Measurements from ENCODE around the gene COX6B1.

The COX6B1 gene

GRCh38 chr19:35665157-35665556, 17.0 kb downstream of the COX6B1 start:
- no peak for DNase-seq (ENCODE audit: low read depth, low spot score)
- H3K27me3 ChIP-seq (ENCODE audit: control insufficient read depth, insufficient read depth, low read length): no peaks in the 10 kb centered on the region
- no peaks in the 10 kb centered on the region for H3K9me3 ChIP-seq (ENCODE audit: control insufficient read depth, insufficient read depth, low read length)
- H3K27ac ChIP-seq (ENCODE audit: low read length): no peak overlapping the region
- no peaks in the 10 kb centered on the region for H3K4me1 ChIP-seq (ENCODE audit: control insufficient read depth, insufficient read depth, low read length)
- no peak overlapping the region for H3K4me3 ChIP-seq (ENCODE audit: low read length)
- no CpG with 5 or more reads among the region's 24 CpGs for WGBS (ENCODE audit: insufficient coverage, insufficient read length)
- no peaks in the 10 kb centered on the region for H3K36me3 ChIP-seq (ENCODE audit: control insufficient read depth, insufficient read depth, low read length)

DNA sequence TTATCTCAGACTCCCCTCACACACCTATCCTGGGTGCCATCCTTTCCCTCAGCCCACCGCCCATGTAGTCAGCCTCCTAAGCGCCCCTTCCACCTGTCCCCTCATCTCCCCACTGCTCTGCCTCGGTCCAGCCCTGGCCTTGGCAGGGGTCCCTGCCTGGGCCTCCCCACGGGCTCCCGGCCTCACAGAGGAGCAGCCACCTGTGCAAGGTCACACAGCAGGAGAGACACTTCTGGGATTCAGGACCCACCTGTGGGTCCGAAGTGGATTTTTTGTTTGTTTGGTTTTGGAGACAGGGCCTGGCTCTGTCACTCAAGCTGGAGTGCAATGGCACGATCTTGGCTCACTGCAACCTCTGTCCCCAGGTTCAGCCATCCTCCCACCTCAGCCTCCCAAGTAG, 17.5 kb downstream of the COX6B1 start:
- Histone ChIP-seq H3K36me3 (ENCODE audit: control insufficient read depth, insufficient read depth, low read length) (no peaks in the 10 kb centered on the region), H3K4me3 (ENCODE audit: low read length) (no peak overlapping the region), H3K9me3 (ENCODE audit: control insufficient read depth, insufficient read depth, low read length) (no peaks in the 10 kb centered on the region), H3K27ac (ENCODE audit: low read length) (no peak overlapping the region), H3K4me1 (ENCODE audit: control insufficient read depth, insufficient read depth, low read length) (no peaks in the 10 kb centered on the region), H3K27me3 (ENCODE audit: control insufficient read depth, insufficient read depth, low read length) (no peaks in the 10 kb centered on the region)
- WGBS (ENCODE audit: insufficient coverage, insufficient read length): no CpG with 5 or more reads among the region's 7 CpGs
- no peak for DNase-seq (ENCODE audit: low read depth, low spot score)

GRCh38 chr19:35666251-35666913, 18.3 kb downstream of the COX6B1 start, which contains the start of gene UPK1A:
Gene UPK1A, plus strand, starts transcription at chr19:35666517. Its CDS starts 296 bp downstream, at chr19:35666813.
- no CpG with 5 or more reads among the region's 16 CpGs for WGBS (ENCODE audit: insufficient coverage, insufficient read length)
- Histone ChIP-seq H3K9me3 (ENCODE audit: control insufficient read depth, insufficient read depth, low read length) (no peaks in the 10 kb centered on the region), H3K27ac (ENCODE audit: low read length) (no peak within 1 kb of the TSS), H3K27me3 (ENCODE audit: control insufficient read depth, insufficient read depth, low read length) (no peaks in the 10 kb centered on the region), H3K4me3 (ENCODE audit: low read length) (no peak within 1 kb of the TSS), H3K4me1 (ENCODE audit: control insufficient read depth, insufficient read depth, low read length) (no peaks in the 10 kb centered on the region), H3K36me3 (ENCODE audit: control insufficient read depth, insufficient read depth, low read length) (no peaks in the 10 kb centered on the region)
- no peak for DNase-seq (ENCODE audit: low read depth, low spot score)

DNA sequence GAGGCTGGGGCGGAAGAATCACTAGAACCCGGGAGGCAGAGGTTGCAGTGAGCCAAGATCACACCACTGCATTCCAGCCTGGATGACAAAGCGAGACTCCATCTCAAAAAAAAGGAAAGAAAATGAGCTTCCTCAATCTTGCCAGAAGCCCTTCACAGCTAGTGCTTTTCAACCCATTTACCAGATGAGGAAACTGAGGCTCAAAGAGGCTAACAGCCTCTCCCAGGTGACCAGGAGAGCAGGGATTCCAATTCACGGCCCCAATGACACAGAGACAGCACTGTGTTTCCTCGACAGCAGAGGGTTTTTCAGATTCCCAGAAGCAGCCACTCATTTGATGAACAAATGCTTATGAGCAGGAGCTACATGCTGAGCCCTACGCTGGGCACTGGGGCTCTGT, 21.4 kb downstream of the COX6B1 start:
- no peak overlapping the region for H3K27ac ChIP-seq (ENCODE audit: low read length)
- no peaks in the 10 kb centered on the region for H3K27me3 ChIP-seq (ENCODE audit: control insufficient read depth, insufficient read depth, low read length)
- DNase-seq (ENCODE audit: low read depth, low spot score): no peak
- H3K4me1 ChIP-seq (ENCODE audit: control insufficient read depth, insufficient read depth, low read length): no peaks in the 10 kb centered on the region
- H3K36me3 ChIP-seq (ENCODE audit: control insufficient read depth, insufficient read depth, low read length): no peaks in the 10 kb centered on the region
- WGBS (ENCODE audit: insufficient coverage, insufficient read length): no CpG with 5 or more reads among the region's 6 CpGs
- H3K9me3 ChIP-seq (ENCODE audit: control insufficient read depth, insufficient read depth, low read length): no peaks in the 10 kb centered on the region
- no peak overlapping the region for H3K4me3 ChIP-seq (ENCODE audit: low read length)

- WGBS (ENCODE audit: insufficient coverage, insufficient read length): no CpG with 5 or more reads among the region's 4 CpGs
- DNase-seq (ENCODE audit: low read depth, low spot score): no peak
- Histone ChIP-seq H3K9me3 (ENCODE audit: control insufficient read depth, insufficient read depth, low read length) (no peaks in the 10 kb centered on the region), H3K27ac (ENCODE audit: low read length) (no peak overlapping the region), H3K4me1 (ENCODE audit: control insufficient read depth, insufficient read depth, low read length) (no peaks in the 10 kb centered on the region), H3K4me3 (ENCODE audit: low read length) (no peak overlapping the region), H3K27me3 (ENCODE audit: control insufficient read depth, insufficient read depth, low read length) (no peaks in the 10 kb centered on the region), H3K36me3 (ENCODE audit: control insufficient read depth, insufficient read depth, low read length) (no peaks in the 10 kb centered on the region)
Measured at GRCh38 chr19:35669974-35670373, 21.9 kb downstream of the COX6B1 start.

DNA sequence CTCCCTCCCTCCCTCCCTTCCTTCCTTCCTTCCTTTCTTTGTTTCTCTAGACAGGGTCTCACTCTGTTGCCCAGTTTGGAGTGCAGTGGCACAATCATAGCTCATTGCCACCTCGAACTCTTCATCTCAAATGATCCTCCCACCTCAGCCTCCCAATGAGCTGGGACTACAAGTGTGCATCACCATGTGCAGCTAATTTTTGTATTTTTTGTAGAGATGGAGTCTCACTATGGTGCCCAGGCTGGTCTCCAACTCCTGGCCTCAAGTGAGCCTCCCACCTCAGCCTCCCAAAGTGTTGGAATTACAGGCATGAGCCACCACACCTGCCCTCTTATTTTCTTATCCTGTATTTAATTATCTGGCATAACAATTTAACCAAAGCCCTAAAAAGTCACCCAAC, 22.6 kb downstream of the COX6B1 start:
- WGBS (ENCODE audit: insufficient coverage, insufficient read length): no CpG with 5 or more reads among the region's 1 CpG
- H3K36me3 ChIP-seq (ENCODE audit: control insufficient read depth, insufficient read depth, low read length): no peaks in the 10 kb centered on the region
- DNase-seq (ENCODE audit: low read depth, low spot score): no peak
- no peaks in the 10 kb centered on the region for H3K27me3 ChIP-seq (ENCODE audit: control insufficient read depth, insufficient read depth, low read length)
- H3K27ac ChIP-seq (ENCODE audit: low read length): no peak overlapping the region
- no peaks in the 10 kb centered on the region for H3K4me1 ChIP-seq (ENCODE audit: control insufficient read depth, insufficient read depth, low read length)
- no peak overlapping the region for H3K4me3 ChIP-seq (ENCODE audit: low read length)
- H3K9me3 ChIP-seq (ENCODE audit: control insufficient read depth, insufficient read depth, low read length): no peaks in the 10 kb centered on the region

DNA sequence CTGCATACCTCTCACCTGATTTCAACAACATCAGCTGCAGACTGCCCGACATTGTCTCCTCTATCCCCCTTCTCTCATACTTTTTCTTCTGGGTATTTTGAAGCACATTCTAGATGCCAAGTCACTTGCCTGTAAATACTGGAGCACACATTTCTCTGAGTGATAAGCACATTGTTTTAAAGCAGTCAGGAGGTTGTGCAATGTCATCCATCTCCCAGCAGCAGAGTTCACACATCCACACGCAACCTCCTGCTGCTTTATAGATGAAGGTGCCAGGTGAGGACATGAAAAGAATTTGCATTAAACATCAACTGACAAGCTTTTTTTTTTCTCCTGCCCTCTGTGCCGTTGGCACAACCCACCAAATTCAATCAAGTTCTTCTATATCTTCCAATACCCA, 23.7 kb downstream of the COX6B1 start:
- WGBS (ENCODE audit: insufficient coverage, insufficient read length): no CpG with 5 or more reads among the region's 3 CpGs
- Histone ChIP-seq H3K27ac (ENCODE audit: low read length) (no peak overlapping the region), H3K4me3 (ENCODE audit: low read length) (no peak overlapping the region), H3K36me3 (ENCODE audit: control insufficient read depth, insufficient read depth, low read length) (no peaks in the 10 kb centered on the region), H3K27me3 (ENCODE audit: control insufficient read depth, insufficient read depth, low read length) (no peaks in the 10 kb centered on the region), H3K9me3 (ENCODE audit: control insufficient read depth, insufficient read depth, low read length) (no peaks in the 10 kb centered on the region), H3K4me1 (ENCODE audit: control insufficient read depth, insufficient read depth, low read length) (no peaks in the 10 kb centered on the region)
- no peak for DNase-seq (ENCODE audit: low read depth, low spot score)

GRCh38 chr19:35673121-35673804, 25.1 kb downstream of the COX6B1 start:
- peak; percentile 37 for DNase-seq (ENCODE audit: low read depth, low spot score)
- H3K27ac ChIP-seq (ENCODE audit: low read length): no peak overlapping the region
- no CpG with 5 or more reads among the region's 39 CpGs for WGBS (ENCODE audit: insufficient coverage, insufficient read length)

GRCh38 chr19:35675589-35676140, 27.5 kb downstream of the COX6B1 start:
- Histone ChIP-seq H3K9me3 (ENCODE audit: control insufficient read depth, insufficient read depth, low read length) (no peaks in the 10 kb centered on the region), H3K36me3 (ENCODE audit: control insufficient read depth, insufficient read depth, low read length) (no peaks in the 10 kb centered on the region), H3K4me1 (ENCODE audit: control insufficient read depth, insufficient read depth, low read length) (no peaks in the 10 kb centered on the region), H3K27ac (ENCODE audit: low read length) (no peak overlapping the region), H3K27me3 (ENCODE audit: control insufficient read depth, insufficient read depth, low read length) (no peaks in the 10 kb centered on the region), H3K4me3 (ENCODE audit: low read length) (no peak overlapping the region)
- DNase-seq (ENCODE audit: low read depth, low spot score): no peak
- WGBS (ENCODE audit: insufficient coverage, insufficient read length): no CpG with 5 or more reads among the region's 15 CpGs

More at GRCh38 chr19:35673121-35673804, 25.1 kb downstream of the COX6B1 start:
- no peaks in the 10 kb centered on the region for H3K9me3 ChIP-seq (ENCODE audit: control insufficient read depth, insufficient read depth, low read length)
- no peaks in the 10 kb centered on the region for H3K27me3 ChIP-seq (ENCODE audit: control insufficient read depth, insufficient read depth, low read length)
- H3K36me3 ChIP-seq (ENCODE audit: control insufficient read depth, insufficient read depth, low read length): no peaks in the 10 kb centered on the region
- H3K4me3 ChIP-seq (ENCODE audit: low read length): peak overlapping the region; percentile 74
- H3K4me1 ChIP-seq (ENCODE audit: control insufficient read depth, insufficient read depth, low read length): no peaks in the 10 kb centered on the region

GRCh38 chr19:35689836-35690235, 41.7 kb downstream of the COX6B1 start:
- no peaks in the 10 kb centered on the region for H3K4me1 ChIP-seq (ENCODE audit: control insufficient read depth, insufficient read depth, low read length)
- H3K27me3 ChIP-seq (ENCODE audit: control insufficient read depth, insufficient read depth, low read length): no peaks in the 10 kb centered on the region
- no CpG with 5 or more reads among the region's 4 CpGs for WGBS (ENCODE audit: insufficient coverage, insufficient read length)
- no peaks in the 10 kb centered on the region for H3K36me3 ChIP-seq (ENCODE audit: control insufficient read depth, insufficient read depth, low read length)
- no peak overlapping the region for H3K4me3 ChIP-seq (ENCODE audit: low read length)
- no peak overlapping the region for H3K27ac ChIP-seq (ENCODE audit: low read length)
- no peak for DNase-seq (ENCODE audit: low read depth, low spot score)
- H3K9me3 ChIP-seq (ENCODE audit: control insufficient read depth, insufficient read depth, low read length): no peaks in the 10 kb centered on the region

Data from iPS DF 6.9 (cell line).